Fibroblast of pulmonary artery (primary cell): Measurements from ENCODE around the gene AXL.
A peak's percentile ranks its signal among the peaks of the same experiment; 100 is the strongest.
"Not testable (repeated sequence)": the region's sequence is repeated elsewhere in the genome, so short reads cannot be mapped to it uniquely, and the experiment has no call there.

Experiments
- DNase-seq: peaks from one replicate; pipeline ENCODE4 v3.0.0-alpha.2; 2010; ENCODE audit warnings: low read depth
- H3K4me3 ChIP-seq: replicated peaks from 2 replicates; pipeline ENCODE4 v1.5.1; 2011; ENCODE audit warnings: low read depth, mild to moderate bottlenecking, control low read depth, low read length, moderate library complexity
- CTCF ChIP-seq: IDR thresholded peaks from 2 replicates; pipeline ENCODE4 v1.5.1; 2011; ENCODE audit warnings: mild to moderate bottlenecking, control low read depth, low read length, inconsistent platforms; ENCODE audit errors: missing control alignments

The AXL gene

GRCh38 chr19:41288673-41289530 is 69.9 kb downstream of the AXL start:
- DNase-seq = no peak
- no peak overlapping the region for H3K4me3 ChIP-seq

GRCh38 chr19:41289814-41290213 is 70.8 kb downstream of the AXL start:
- H3K4me3 ChIP-seq, DNase-seq: not testable (repeated sequence)

More at GRCh38 chr19:41288673-41289530, 69.9 kb downstream of the AXL start:
- TF ChIP-seq CTCF = no peak

GRCh38 chr19:41294393-41294792 is 75.4 kb downstream of the AXL start:
- no peak for DNase-seq
- no peak for TF ChIP-seq CTCF
- no peak overlapping the region for H3K4me3 ChIP-seq

GRCh38 chr19:41295499-41295898 is 76.5 kb downstream of the AXL start:
- DNase-seq = no peak
- no peak for TF ChIP-seq CTCF
- H3K4me3 ChIP-seq = no peak overlapping the region

- no peak overlapping the region for H3K4me3 ChIP-seq
- DNase-seq = no peak
- no peak for TF ChIP-seq CTCF
Observed at GRCh38 chr19:41296433-41296871, 77.4 kb downstream of the AXL start.

- no peak for DNase-seq
- H3K4me3 ChIP-seq = no peak overlapping the region
- no peak for TF ChIP-seq CTCF
Observed at GRCh38 chr19:41297628-41298347, 78.8 kb downstream of the AXL start.

GRCh38 chr19:41298348-41298964 is 79.4 kb downstream of the AXL start:
- TF ChIP-seq CTCF = no peak
- peak; percentile 74 for DNase-seq
- H3K4me3 ChIP-seq = no peak overlapping the region
